ENCODE measurements around the gene TXNDC11. TPM values are rescaled to one million over a fixed set of nuclear protein-coding genes. Genes with fewer than 3 reads are reported as not detected.

Gene TXNDC11
- total and polyA plus RNA-seq, 2 experiments from 2014 or later = 6.8 to 12.0 TPM

GRCh38 chr16:11708421-11708820 lies 34.2 kb downstream of the TXNDC11 start (continued):
- no peak for TF ChIP-seq ZNF462 (CRISPR knock-in tag; IDR thresholded peaks at IDR 0.05)

GRCh38 chr16:11707679-11708197 lies 34.9 kb downstream of the TXNDC11 start:
- Histone ChIP-seq H3K27ac (ENCODE audit: low read depth) (no peak overlapping the region), H4K20me1 (replicated peaks; ENCODE audit: insufficient read depth) (peaks cover 11% of the 10 kb centered on the region; the same call in 1 of the 2 replicates), H3K36me3 (ENCODE audit: insufficient read depth) (no peaks in the 10 kb centered on the region), H3F3A (replicated peaks; ENCODE audit: low read depth) (no peaks in the 10 kb centered on the region), H3K4me3 (no peak overlapping the region), H3K4me1 (ENCODE audit: insufficient read depth) (no peaks in the 10 kb centered on the region), H3K27me3 (ENCODE audit: insufficient read depth) (no peaks in the 10 kb centered on the region), H3K79me2 (replicated peaks; ENCODE audit: insufficient read depth) (no peaks in the 10 kb centered on the region), H3K4me2 (no peak overlapping the region), H3K9me2 (ENCODE audit: insufficient read depth) (no peaks in the 10 kb centered on the region), H2AFZ (no peak overlapping the region)
- Mint-ChIP-seq H3K4me3 (no peak overlapping the region), H3K27me3 (ENCODE audit: insufficient read depth, low read depth, poor library complexity) (peaks cover 5% of the 10 kb centered on the region), H3K9me3 (no peaks in the 10 kb centered on the region), H3K36me3 (ENCODE audit: low read depth) (no peaks in the 10 kb centered on the region), H3K27ac (no peak overlapping the region), H3K4me1 (no peaks in the 10 kb centered on the region)
- no peak for ATAC-seq
- DNase-seq (ENCODE audit: low spot score) = no peak
- no peak for TF ChIP-seq NANOG (IDR thresholded peaks at IDR 0.05; ENCODE audit: borderline replicate concordance)
- no peak for TF ChIP-seq REST (IDR thresholded peaks at IDR 0.05; ENCODE audit: unreplicated experiment)
- no peak for TF ChIP-seq JUNB (IDR thresholded peaks at IDR 0.05; ENCODE audit: unreplicated experiment)
- TF ChIP-seq ZNF331 (CRISPR knock-in tag; IDR thresholded peaks at IDR 0.05; ENCODE audit: low read depth) = no peak
- TF ChIP-seq ETS1 (IDR thresholded peaks at IDR 0.05) = no peak
- no peak for TF ChIP-seq ZNF114 (CRISPR knock-in tag; IDR thresholded peaks at IDR 0.05)
- no peak for TF ChIP-seq STAT1 (IDR thresholded peaks at IDR 0.05; ENCODE audit: unreplicated experiment)
